ENCODE results near the gene CLDN4. TPM values are rescaled to one million over a fixed set of nuclear protein-coding genes. Genes with fewer than 3 reads are reported as not detected.

The CLDN4 gene
- total and polyA plus RNA-seq, 9 of the 15 experiments (the other 6 are each of a cell fraction or from before 2014, with no cell fraction given), result 0.05 to 0.60 (median 0.06) TPM; not detected in 3

DNA sequence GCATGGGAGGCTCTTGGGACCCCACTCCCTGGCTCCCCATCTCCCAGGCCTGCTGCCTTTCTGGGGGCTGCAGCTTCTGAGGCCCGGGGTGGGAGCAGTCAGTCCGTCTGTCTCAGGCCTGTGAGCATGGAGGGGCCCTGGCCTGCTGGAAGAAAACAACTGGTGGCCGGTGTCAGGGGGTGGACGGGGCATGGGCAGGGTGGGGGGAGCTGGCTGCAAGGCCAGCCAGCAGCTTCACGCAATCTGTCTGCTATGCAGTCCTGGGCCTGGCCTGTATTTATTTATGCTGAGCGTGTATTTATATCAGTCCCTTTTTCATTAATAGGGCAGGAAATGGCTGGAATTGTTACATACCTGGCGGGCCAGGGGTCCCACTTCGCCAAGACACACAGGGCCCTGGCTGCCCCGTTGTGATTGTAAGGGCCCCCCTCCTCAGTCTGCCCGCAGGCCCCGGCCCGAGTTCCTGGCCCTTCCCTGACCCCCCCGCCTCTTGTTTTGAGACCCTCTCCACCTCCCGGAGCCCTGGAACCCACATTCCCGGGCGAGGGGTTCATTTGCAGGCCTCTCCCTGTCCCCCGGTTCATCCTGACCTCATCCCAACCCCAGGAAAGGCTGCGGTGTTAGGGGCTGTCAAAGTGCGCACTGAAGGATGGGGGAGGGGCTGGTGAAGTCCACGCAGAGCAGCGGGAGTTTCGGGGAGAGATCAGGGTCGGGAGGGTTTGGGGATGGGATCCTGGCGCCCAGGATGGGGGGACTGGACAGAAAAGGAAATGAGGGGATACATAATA lies 38.4 kb downstream of the CLDN4 start:
- FAIRE-seq, result no peak
- H3K9ac ChIP-seq (ENCODE audit: insufficient read depth in 1 of 2, low read depth in 2 of 2, low read length in 2 of 2), result no peak overlapping the region

GRCh38 chr7:73870041-73870492 lies 39.3 kb downstream of the CLDN4 start:
- ATAC-seq (peak; percentile 14; the same call in 2 of the 3 replicates), FAIRE-seq (peak; percentile 32), DNase-seq (ENCODE audit: extremely low read depth in 1 of 4, low spot score in 3 of 4) (no peak)
- H3K4me2 ChIP-seq (ENCODE audit: insufficient read depth, low read length), result no peak overlapping the region
- ChIA-PET POLR2A (interaction anchor here (0.6 to 2.5 kb wide), 5 partner anchors 9 to 169 kb away, joined by 3 to 15 read pairs (median 4); partner anchors contain the start of gene TMEM270), CTCF (ENCODE audit: low intra/inter-chr PET ratio) (interaction anchor here (0.7 kb wide), 1 partner anchor 265 kb away, joined by 4 read pairs; no protein-coding TSS in a partner anchor)
- peaks cover 0 to 26% of the 10 kb centered on the region in 2 experiments; a peak in 3 of 5 replicates for H3K4me1 ChIP-seq (replicated peaks in 1 of 2; ENCODE audit: control insufficient read depth in 2 of 2, insufficient read depth in 2 of 2, low read length in 2 of 2)
- no peaks in the 10 kb centered on the region for H3K36me3 ChIP-seq (ENCODE audit: control insufficient read depth, insufficient read depth, low read length)
- no peak overlapping the region for H3K27ac ChIP-seq (ENCODE audit: extremely low read depth, low read depth, low read length)
- no peaks in the 10 kb centered on the region for H3K79me2 ChIP-seq (ENCODE audit: control insufficient read depth, insufficient read depth, low read length)
- no peaks in the 10 kb centered on the region for H3K9me1 ChIP-seq (ENCODE audit: control insufficient read depth, insufficient read depth, low read length)
- WGBS (ENCODE audit: insufficient coverage, low coverage, missing lambda C conversion rate), result 23% methylated on average over 13 of the region's 15 CpGs
- no TSS peak for BruUV-seq (replicated peaks)
- no peaks in the 10 kb centered on the region for H3K9me3 ChIP-seq (replicated peaks; ENCODE audit: control insufficient read depth, insufficient read depth, low read depth, low read length)
- H3K27me3 ChIP-seq (ENCODE audit: control insufficient read depth in 2 of 2, insufficient read depth in 2 of 2, low read length in 2 of 2), result peaks cover 3 to 51% of the 10 kb centered on the region in 2 experiments; a peak in 3 of 5 replicates
- peaks cover 19% of the 10 kb centered on the region for H4K20me1 ChIP-seq (replicated peaks; ENCODE audit: control insufficient read depth, insufficient read depth, low read length)
- no peak overlapping the region for H3K4me3 ChIP-seq
- in situ Hi-C loops (cut with MboI), result loop anchor here (5.0 to 10.0 kb wide), 2 partner anchors 335 to 517 kb away; no protein-coding TSS in a partner anchor
- H2AFZ ChIP-seq (ENCODE audit: low read depth, low read length), result no peak overlapping the region
- intact Hi-C loops (cut with micrococcal nuclease), result loop anchor here (5.0 kb wide), 1 partner anchor 147 kb away; no protein-coding TSS in a partner anchor
- H3K9ac ChIP-seq (ENCODE audit: insufficient read depth in 1 of 2, low read depth in 2 of 2, low read length in 2 of 2), result peak overlapping the region in 1 of 2 experiments; percentile 60; a peak in 1 of 4 replicates
- TF ChIP-seq ESRRA (IDR thresholded peaks at IDR 0.05; ENCODE audit: borderline replicate concordance, low read depth), result peak; percentile 78; the same call in 1 of the 2 replicates
- no peak for TF ChIP-seq WHSC1 (IDR thresholded peaks at IDR 0.05; ENCODE audit: low read length)
- 0 out of 2 replicates have a peak, but pooled peaks have one; percentile 8 for TF ChIP-seq SPI1 (IDR thresholded peaks at IDR 0.05; ENCODE audit: borderline replicate concordance, low read depth, low read length)
- TF ChIP-seq, protein P1, sequence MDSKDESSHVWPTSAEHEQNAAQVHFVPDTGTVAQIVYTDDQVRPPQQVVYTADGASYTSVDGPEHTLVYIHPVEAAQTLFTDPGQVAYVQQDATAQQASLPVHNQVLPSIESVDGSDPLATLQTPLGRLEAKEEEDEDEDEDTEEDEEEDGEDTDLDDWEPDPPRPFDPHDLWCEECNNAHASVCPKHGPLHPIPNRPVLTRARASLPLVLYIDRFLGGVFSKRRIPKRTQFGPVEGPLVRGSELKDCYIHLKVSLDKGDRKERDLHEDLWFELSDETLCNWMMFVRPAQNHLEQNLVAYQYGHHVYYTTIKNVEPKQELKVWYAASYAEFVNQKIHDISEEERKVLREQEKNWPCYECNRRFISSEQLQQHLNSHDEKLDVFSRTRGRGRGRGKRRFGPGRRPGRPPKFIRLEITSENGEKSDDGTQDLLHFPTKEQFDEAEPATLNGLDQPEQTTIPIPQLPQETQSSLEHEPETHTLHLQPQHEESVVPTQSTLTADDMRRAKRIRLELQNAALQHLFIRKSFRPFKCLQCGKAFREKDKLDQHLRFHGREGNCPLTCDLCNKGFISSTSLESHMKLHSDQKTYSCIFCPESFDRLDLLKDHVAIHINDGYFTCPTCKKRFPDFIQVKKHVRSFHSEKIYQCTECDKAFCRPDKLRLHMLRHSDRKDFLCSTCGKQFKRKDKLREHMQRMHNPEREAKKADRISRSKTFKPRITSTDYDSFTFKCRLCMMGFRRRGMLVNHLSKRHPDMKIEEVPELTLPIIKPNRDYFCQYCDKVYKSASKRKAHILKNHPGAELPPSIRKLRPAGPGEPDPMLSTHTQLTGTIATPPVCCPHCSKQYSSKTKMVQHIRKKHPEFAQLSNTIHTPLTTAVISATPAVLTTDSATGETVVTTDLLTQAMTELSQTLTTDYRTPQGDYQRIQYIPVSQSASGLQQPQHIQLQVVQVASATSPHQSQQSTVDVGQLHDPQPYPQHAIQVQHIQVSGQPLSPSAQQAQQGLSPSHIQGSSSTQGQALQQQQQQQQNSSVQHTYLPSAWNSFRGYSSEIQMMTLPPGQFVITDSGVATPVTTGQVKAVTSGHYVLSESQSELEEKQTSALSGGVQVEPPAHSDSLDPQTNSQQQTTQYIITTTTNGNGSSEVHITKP (IDR thresholded peaks at IDR 0.05; ENCODE audit: partially characterized antibody), result no peak
- TF ChIP-seq NFIC (IDR thresholded peaks at IDR 0.05), result peak; percentile 57; the same call in 1 of the 2 replicates
- no peak for TF ChIP-seq EP300 (IDR thresholded peaks at IDR 0.05; ENCODE audit: low read length)
- no peak for TF ChIP-seq ZZZ3 (IDR thresholded peaks at IDR 0.05)
- no peak for TF ChIP-seq SMAD3 (CRISPR knock-in tag; conservative IDR thresholded peaks at IDR 0.05)

More for the DNA sequence above, 38.4 kb downstream of the CLDN4 start:
- Histone ChIP-seq H3K4me2 (ENCODE audit: insufficient read depth, low read length) (no peak overlapping the region), H2AFZ (ENCODE audit: low read depth, low read length) (no peak overlapping the region), H4K20me1 (replicated peaks; ENCODE audit: control insufficient read depth, insufficient read depth, low read length) (peaks cover 19% of the 10 kb centered on the region), H3K27me3 (ENCODE audit: control insufficient read depth in 2 of 2, insufficient read depth in 2 of 2, low read length in 2 of 2) (peaks cover 3 to 48% of the 10 kb centered on the region in 2 experiments; a peak in 3 of 5 replicates), H3K4me3 (no peak overlapping the region), H3K4me1 (replicated peaks in 1 of 2; ENCODE audit: control insufficient read depth in 2 of 2, insufficient read depth in 2 of 2, low read length in 2 of 2) (peaks cover 0 to 29% of the 10 kb centered on the region in 2 experiments; a peak in 3 of 5 replicates), H3K79me2 (ENCODE audit: control insufficient read depth, insufficient read depth, low read length) (no peaks in the 10 kb centered on the region), H3K9me3 (replicated peaks; ENCODE audit: control insufficient read depth, insufficient read depth, low read depth, low read length) (no peaks in the 10 kb centered on the region), H3K27ac (ENCODE audit: extremely low read depth, low read depth, low read length) (no peak overlapping the region), H3K9me1 (ENCODE audit: control insufficient read depth, insufficient read depth, low read length) (no peaks in the 10 kb centered on the region), H3K36me3 (ENCODE audit: control insufficient read depth, insufficient read depth, low read length) (no peaks in the 10 kb centered on the region)
- intact Hi-C loops (cut with micrococcal nuclease), result no loop called here
- 30% methylated on average over 19 of the region's 24 CpGs for WGBS (ENCODE audit: insufficient coverage, low coverage, missing lambda C conversion rate)
- in situ Hi-C loops (cut with MboI), result no loop called here
- ChIA-PET CTCF (ENCODE audit: low intra/inter-chr PET ratio) (no interaction called here), POLR2A (interaction anchor here (0.7 to 2.5 kb wide), 5 partner anchors 11 to 172 kb away, joined by 3 to 15 read pairs (median 4); no protein-coding TSS in a partner anchor)
- BruUV-seq (replicated peaks), result no TSS peak
- ATAC-seq, result no peak
- TF ChIP-seq ETS2 (tag; IDR thresholded peaks at IDR 0.05; ENCODE audit: borderline replicate concordance, poor library complexity, severe bottlenecking) (no peak), ZNF23 (CRISPR knock-in tag; IDR thresholded peaks at IDR 0.05) (no peak), MAFK (IDR thresholded peaks at IDR 0.05; ENCODE audit: low read length) (0 out of 2 replicates have a peak, but pooled peaks have one; percentile 16), MAFG (tag; conservative IDR thresholded peaks at IDR 0.05) (peak; percentile 36), ZNF316 (IDR thresholded peaks at IDR 0.05) (peak; percentile 66), C11orf30 (IDR thresholded peaks at IDR 0.05; ENCODE audit: low read depth) (peak; percentile 62; the same call in 1 of the 2 replicates)
- DNase-seq (ENCODE audit: extremely low read depth in 1 of 4, low spot score in 3 of 4), result no peak

Measured in K562 (cell line).